Nucleus accumbens (tissue), 56 donors: ENCODE results near the gene TMEM40.
"Not testable (repeated sequence)": the region's sequence is repeated elsewhere in the genome, so short reads cannot be mapped to it uniquely, and the experiment has no call there.

Experiments used
- DNase-seq, 56 donors: peaks; one replicate each; lab custom pipeline; 2025; lab: John Stamatoyannopoulos, UW

TMEM40 gene

DNA sequence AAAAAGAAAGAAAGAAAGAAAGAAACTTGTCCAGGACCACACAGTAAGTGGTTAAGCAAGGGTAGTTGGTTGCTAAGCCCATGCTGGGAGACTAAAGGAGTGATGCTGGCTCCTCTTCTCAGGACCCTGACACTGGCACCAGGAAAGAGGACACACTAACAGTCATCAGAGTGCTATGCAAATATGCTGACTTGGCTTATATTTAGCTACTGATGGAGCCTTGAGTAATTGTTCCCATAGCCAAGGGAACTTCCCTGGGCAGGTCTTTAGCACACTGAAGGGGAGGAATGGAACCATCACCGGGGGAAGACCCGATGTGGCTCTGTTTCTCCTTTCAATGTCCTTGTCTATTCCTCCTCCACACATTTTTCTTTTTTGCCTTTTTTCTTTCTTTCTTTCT lies 6.2 kb downstream of the TMEM40 start:
- no peak for DNase-seq

DNA sequence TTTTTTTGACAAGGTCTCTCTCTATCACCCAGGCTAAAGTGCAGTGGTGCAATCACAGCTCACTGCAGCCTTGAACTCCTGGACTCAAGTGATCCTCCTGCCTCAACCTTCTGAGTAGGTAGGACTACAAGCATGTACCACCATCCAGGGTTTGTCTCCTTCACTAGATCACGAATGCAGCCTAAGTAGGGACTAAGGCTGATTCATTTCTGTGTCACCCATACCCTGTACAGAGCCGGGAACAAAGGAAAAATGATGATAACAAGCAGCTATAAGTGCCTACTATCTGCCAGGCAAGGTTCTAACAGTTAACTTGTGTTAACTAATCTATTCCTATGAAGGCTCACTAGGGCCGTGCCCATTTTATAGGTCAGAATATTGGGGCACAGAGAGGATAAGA lies 7.0 kb downstream of the TMEM40 start:
- no peak for DNase-seq

DNA sequence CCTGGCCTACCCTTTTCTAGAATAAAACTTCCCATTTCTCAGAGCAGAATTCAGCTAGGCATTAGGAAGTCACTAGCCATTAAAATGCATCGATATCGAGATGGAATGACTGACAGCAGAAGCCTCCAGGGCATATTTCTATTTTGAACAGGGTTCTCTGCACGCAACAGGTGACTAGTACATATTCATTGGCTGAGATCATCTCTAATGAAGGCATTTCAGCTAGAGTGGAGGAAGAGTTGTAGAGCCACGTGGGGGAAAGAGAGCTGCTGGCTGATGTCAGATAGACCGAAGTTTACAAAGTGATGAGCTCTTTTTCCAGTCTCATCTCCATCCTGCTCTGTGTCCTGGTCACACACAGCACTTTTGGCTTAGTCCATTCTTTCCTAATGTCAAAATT lies 7.5 kb downstream of the TMEM40 start:
- DNase-seq, result no peak

DNA sequence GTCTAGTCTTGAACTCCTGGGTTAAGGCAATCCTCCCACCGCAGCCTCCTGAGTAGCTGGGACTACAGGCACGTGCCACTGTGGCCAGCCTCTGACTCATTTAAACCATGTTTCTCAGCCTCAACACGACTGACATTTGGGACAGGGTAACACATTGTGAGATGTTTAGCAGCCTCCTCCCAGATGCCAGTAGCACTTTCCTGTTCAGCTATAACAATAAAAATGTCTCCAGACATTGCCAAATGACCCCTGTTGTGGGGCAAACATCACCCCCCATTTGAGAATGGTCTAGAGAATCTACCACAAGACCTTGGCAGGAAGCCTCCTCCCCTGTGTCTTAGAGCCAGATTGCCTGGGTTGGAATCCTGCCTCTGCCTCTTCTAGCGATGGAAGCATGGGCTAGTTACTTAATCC lies 8.4 kb downstream of the TMEM40 start:
- DNase-seq, result no peak

DNA sequence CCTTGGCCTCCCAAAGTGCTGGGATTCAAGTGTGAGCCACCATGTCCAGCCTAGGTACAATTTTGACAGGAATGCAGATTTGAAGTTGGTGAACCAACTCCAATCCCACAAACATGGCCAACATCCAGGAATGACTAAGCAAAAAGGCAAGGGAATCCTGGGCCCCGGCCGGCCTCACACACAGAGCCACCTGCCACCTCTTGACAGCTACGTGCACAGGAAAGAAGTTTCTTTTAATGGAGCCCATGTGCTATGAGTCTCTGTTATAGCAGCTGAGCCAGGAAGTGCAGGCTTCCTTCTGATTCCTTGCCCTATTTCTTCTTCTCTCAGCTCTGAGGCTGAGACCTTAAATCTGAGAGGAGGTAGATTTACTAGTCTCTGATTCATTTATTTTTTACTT lies 8.8 kb downstream of the TMEM40 start:
- no peak for DNase-seq

DNA sequence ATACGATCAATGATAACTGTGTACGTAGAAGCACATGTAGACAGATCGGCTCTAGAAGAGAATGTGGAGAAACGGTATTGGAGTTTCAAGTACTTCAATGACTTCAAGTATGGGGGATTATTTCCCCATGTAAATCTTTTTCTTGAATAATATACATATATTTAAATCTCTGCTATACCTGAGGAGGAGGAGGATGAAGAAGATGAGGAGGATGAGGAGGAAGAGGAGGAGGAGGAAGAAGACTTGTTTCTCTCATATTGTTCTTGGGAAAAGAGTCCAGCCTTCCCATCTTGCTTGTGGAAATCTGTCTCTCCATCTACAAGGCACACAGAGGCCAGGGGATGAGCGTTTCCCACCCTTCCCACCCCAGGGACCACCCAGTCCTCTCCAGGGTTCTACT lies 10.6 kb downstream of the TMEM40 start:
- DNase-seq, result no peak

DNA sequence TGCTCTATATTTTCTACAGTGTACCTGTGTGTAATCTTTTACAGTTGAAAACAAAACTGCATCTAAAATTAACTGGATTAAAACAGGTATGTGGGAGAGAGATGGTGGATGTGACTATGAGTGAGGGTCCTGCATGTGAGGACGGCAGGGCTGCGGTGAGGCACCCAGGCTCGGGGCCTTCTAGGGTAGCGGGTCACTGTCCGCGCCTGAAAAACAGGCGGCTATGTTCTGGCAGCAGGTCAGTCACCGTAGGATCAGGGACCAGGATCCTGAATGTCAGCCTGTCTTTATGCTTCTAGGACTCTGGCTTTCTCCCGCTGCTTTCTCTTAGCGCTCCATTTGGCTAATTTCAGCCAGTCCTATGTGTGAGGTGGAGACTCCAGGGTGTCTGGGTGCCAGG lies 12.6 kb downstream of the TMEM40 start:
- no peak for DNase-seq

DNA sequence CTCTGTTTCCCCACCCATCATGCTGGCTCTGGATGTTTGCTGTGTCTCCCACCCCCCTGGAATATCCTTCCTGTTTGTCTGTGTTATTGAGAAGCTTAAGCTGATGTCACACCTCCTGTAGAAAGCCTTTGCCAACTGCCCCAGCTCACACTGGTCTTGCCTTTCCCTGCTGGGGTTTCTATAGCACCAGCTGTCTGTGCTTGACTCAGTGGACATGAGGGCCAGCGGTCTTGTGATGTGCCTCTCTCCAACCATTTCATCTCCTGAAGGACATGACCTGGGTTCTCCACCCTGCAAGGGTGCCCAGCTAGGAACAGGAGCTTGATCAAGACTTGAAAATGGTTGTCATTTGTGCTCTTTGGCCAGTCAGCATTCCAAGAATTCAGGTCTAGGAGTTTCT lies 14.7 kb downstream of the TMEM40 start:
- no peak for DNase-seq

DNA sequence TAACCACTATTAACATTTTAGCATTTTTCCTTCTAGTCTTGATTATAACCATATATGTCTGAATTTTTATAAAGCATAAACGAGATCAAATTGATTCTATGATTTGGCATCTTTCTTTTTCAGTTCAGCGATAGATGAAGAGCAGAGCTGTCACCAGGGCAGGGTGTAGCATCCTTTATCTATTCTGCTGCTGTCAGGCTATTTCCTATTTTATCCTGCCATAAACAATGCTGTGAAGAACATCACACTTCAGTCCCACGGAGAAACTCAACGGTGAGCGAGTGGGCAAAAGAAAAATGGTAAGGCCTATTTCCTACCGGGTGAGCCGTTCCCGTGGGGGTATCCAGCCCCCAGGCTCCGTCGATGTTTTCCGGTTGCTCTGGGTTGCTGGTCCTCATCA lies 15.5 kb downstream of the TMEM40 start:
- no peak for DNase-seq

DNA sequence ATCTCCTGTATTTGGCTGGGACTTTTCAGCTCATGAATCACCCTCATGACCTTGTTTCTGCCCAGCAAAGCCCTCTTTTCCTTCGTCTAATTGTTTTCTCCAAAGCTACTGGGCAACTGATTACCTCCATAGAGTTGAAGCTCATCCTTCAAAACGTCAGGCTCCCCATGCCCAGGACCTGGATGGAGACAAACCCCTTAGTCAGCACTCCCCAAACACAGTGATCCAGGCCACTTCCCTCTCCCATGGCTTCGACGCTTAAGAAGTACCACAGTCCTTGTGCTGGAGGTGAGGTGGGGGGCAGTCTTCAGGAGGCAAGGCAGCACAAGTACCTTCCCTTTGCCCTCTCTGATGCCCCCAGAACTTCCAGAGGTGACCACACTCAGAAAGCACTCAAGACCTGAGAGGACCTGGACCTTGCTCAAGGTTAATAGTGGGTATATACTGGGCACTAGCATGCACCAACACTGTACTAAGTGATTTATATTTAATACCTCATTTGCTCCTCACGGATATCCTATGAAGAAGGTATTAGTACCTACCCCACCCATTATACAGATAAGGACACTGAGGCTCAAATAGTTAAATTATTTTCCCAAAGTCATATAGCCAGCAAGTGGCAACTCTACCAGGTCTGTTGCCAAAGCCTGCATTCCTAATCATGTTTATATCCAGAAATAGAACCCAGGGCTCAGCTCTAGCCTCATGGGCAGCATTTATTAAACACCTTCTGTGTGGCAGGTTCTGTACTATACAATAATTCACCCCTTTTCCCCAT lies 16.5 kb downstream of the TMEM40 start:
- DNase-seq, result no peak

DNA sequence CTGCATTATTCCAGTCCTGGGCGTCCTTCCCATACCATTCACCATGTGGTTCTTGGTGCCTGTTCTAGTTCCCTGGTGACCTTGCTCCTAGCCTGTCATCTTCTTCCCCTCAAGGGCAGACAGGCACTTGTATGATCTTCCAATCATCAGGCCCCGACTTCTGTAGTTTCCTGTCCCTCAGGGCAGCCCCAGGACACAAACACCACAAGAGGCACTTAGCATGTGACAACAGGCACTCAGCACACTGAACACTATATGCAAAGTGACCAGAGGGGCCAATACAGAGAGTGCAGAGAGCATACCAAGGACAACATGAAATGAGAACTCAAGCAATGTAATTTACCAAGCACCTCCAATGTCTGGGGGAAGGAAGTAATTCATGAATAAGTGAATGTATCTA lies 17.9 kb downstream of the TMEM40 start:
- no peak for DNase-seq

DNA sequence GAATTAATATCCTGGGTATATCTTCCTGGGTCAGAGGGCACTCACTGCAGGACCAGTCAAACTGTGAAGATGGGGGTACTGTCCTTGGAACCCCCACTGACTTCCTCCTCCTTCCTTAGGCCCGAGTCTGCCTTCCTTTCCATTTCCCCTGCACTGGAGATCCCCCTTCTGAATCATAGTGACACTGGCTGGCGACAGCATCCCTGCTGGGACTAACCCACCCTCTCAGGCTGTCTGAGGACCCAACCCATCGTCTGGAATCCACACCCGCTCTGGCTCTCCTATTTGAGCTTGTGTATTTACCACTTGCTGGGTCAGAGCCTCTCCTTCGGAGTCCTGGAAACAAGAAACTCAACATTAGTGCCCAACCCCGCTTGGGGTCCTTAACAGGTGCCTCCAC lies 21.2 kb downstream of the TMEM40 start:
- no peak for DNase-seq

DNA sequence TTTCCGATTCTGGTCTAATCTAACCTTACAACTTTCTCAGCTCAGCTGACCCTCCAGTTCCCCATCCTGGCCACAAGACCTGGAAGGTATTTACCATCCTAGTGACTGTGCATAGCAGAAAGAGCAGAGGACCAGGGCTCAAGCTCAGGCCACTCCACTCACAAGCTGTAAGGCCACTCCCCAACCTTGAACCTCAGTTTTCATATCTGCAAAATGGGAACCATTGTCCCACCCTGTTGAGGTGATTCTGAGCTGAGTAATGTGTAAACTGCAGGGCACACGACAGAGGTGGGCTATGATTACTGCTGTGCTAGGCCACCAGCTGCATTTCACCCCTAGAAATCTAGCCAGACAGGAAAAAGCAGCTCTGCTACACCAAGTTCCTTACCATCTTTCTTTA lies 21.7 kb downstream of the TMEM40 start:
- DNase-seq, result no peak

DNA sequence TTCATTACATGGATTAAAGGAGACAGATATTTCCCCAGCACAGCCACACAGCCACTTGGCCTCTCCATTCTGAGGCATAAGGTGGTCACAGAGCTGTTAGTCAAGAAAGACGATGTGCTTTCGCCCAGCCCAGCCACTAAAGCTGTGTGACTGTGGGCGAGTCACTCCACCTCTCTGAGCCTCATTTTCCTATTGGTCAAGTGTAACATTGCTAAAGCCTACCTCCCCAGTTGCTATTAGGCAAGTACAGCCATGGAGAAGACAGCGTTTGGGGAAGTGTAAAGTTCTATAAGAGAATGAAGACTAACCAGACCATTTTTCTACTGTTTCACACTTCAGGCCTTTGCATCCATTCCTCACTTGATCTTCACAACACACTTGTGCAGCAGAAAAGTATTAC lies 24.1 kb downstream of the TMEM40 start:
- no peak for DNase-seq

DNA sequence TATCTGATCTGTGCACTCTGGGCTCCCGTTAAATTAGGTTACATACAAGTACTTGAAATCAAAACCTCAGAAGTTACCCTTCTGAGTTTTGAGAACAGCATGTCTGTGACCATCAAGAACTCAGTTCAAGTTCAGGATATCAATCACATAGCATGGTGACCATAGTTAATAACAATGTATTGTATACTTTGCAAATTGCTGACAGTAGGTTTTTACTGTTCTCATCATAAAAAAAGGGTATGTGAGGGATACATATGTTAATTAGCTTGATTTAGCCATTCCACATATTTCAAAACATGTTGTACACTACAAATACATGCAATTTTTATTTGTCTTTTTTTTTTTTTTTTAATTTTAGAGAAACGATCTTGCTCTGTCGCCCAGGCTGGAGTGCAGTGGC lies 25.5 kb downstream of the TMEM40 start:
- no peak for DNase-seq

DNA sequence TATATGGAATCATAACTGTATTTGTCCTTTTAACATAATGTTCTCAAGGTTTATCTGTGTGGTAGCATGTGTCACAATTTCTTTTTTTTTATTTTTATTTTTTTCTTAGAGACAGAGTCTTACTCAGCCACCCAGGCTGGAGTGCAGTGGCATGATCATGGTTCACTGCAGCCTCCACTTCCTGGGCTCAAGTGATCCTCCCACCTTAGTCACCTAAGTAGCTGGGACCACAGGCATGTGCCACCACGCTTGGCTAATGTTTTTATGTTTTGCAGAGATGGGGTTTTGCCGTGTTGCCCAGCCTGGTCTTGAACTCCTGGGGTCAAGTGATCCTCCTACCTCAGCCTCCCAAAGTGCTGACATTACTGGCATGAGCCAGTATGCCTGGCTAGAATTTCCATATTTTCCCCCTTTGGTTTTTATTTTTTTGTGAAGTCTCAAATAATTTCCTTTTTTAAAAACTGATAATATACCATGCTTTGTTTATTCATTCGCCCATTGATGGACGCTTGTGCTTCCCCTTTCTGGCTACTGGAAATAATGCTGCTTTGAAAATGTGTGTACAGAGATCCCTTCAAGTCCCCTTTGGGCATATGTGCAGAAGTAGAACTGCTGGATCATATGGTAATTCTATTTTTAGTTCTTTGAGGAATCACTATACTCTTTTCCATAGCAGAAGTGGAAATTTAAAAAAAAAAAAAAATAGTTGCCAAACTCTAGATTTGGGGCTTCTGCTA lies 28.4 kb downstream of the TMEM40 start:
- DNase-seq, result no peak

DNA sequence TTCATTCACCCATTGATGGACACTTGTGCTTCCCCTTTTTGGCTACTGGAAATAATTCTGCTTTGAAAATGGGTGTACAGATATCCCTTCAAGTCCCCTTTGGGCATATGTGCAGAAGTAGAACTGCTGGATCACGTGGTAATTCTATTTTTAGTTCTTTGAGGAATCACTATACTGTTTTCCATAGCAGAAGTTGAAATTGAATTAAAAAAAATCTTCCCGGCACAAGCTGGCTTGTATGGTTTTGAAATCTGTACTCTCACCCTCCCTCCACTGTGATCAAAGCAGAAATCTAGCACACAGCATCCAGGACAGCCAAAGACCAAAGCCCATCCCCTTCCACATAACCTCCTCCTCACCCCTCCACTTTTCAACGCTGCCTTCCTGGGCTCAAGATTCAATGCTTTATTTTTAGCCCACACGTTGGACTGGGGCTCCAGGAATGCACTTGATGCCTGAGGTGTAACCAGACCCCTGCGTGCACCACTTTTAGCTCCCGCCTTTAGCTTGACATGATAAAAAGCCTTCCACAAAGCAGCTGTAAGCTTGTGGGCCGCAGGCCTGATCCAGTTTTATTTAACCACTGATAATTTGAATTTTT lies 29.9 kb downstream of the TMEM40 start:
- DNase-seq, result no peak

DNA sequence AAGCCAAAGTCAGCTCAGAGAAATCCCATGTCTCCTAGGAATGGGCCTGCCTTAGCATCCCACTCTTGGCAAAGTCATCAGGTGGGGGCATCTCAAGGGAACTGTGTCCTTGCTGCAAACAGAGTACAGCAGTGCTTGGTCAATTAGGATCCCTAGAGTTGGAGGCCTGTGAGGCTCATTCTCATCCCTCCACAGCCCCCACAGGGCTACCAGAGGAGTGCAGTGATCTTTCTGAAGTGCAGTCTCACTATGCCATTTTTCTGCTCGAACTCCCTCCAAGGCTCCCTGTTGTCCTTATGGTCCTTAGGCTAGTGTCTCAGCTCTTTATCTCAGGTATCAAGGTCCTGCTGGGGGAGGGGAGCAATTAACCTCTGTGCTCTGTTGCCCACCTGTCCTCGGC lies 31.1 kb downstream of the TMEM40 start:
- no peak for DNase-seq

DNA sequence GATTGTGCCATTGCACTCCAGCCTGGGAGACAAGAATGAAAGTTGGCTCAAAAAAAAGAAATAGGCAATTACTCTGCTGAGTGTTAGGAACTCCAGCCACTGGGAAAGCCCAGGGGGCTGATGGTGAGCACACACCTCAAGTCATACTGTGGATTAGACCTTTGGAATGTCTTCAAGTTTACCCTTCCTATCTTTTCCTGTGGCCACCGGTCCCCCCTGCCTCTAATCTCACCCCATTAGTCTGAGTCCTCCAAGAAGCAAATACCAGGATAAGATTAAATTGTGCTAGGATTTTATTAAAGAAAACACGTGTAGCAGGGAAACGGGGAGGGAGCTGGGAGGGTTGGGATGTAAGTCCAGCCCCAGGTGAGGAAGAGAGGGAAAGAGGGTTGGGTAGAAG lies 31.6 kb downstream of the TMEM40 start:
- DNase-seq, result no peak

DNA sequence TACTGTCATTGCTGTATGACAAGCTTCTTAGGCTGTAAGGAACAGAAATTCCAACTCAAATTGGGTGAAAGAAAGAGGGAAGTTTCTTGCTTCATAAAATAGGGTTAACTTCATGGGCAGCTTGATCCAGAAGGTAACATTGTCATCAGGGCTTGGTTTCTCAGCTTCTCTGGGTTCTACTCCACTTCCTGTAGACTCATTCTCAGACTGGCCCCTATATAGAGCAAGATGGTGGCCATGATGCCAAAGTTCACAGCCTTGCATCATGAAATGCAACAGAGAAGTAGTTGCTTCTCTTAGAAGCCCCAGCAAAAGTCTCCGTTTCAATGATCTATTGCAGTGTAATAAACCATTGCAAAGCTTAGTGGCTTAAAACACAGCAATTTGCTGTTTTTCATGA lies 33.6 kb downstream of the TMEM40 start:
- DNase-seq, result no peak

DNA sequence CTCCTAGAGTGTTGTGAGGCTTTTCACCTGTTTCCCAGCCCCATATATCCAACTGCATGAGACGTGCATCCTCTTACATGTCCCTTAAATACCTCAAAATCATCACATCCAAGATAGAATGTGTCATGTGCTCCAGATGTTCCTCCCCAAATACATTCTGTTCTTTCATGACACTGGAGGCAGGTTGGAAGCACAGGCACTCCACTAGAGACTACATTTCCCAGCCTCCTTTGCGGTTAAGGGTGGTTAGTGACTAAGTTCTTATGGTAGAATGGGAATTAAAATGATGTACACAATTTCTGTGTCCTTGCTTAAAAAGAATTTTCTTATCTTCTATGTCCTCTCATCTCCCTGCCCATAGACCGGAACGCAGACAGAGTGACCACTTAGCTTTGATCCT lies 34.3 kb downstream of the TMEM40 start:
- DNase-seq, result no peak

DNA sequence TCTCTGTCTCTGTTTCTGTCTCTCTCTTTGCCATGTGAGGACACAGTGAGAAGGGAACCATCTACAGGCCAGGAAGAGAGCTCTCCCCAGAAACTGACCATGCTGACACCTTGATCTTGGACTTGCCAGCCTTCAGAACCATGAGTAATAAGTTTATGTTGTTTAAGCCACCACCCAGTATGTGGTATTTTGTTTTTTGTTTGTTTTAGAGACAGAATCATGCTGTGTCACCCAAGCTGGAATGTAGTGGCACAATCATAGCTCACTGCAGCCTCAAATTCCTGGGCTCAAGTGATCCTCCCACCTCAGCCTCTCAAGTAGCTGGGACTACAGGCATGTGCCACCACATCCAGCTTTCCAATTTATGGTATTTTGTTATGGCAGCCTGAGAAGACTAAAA lies 35.7 kb downstream of the TMEM40 start:
- DNase-seq, result not testable (repeated sequence)
